Activated CD8-positive, alpha-beta memory T cell treated with anti-CD3 and anti-CD28 coated beads, Interleukin-2, amount 50 U/mL, for 1 hour (primary cell): Measurements from ENCODE around the gene RCN1.
"Not testable (repeated sequence)": the region's sequence is repeated elsewhere in the genome, so short reads cannot be mapped to it uniquely, and the experiment has no call there.

Experiments
- DNase-seq: peaks from one replicate; pipeline ENCODE4 v3.0.0-alpha.2; 2020; ENCODE audit errors: extremely low read depth

Gene RCN1

GRCh38 chr11:32090545-32091370, at the start of gene RCN1:
Gene RCN1, plus strand, starts transcription at chr11:32091074. Its CDS starts 123 bp downstream, at chr11:32091197.
- DNase-seq: no peak

- DNase-seq: no peak
Measured at GRCh38 chr11:32043737-32044136, 47.1 kb upstream of the RCN1 start.

DNA sequence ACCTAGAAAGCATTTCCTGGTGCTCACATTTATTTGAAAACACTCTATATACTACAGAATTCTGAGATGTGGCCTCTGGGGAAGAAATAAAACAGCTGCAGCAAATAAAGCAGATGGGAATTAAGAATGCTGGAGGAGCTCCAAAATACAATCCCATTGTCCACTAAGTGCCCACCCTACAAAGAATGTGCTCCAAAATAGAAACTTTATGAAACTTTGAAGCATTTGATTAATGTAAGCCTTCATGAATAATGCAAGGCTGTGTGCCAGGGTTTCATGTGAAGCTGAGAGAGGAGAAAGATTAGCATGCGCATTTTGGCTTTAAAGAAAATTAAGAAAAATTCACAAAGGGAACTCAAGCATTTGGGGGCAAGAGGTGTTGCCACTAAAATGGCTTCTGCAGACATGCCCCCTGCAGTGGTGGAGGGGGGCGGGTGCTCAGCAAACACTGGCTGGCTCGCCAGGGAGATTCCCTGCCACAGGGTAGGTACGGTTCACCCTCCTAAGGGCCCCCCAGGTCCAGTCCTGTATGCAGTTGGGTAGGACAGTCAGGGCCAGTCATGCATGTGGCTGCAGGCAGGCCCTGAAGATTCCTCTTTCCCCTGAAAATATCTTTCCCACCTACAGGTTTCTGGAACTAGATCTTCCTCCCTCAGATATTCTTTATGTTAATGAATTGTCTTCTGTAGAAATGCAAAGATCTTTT, 46.6 kb upstream of the RCN1 start:
- no peak for DNase-seq

- DNase-seq: no peak
Measured at GRCh38 chr11:32045456-32045855, 45.4 kb upstream of the RCN1 start.

GRCh38 chr11:32050264-32050663, 40.6 kb upstream of the RCN1 start:
- DNase-seq: no peak

- DNase-seq: peak; percentile 1
Measured at GRCh38 chr11:32052215-32052614, 38.7 kb upstream of the RCN1 start.

DNA sequence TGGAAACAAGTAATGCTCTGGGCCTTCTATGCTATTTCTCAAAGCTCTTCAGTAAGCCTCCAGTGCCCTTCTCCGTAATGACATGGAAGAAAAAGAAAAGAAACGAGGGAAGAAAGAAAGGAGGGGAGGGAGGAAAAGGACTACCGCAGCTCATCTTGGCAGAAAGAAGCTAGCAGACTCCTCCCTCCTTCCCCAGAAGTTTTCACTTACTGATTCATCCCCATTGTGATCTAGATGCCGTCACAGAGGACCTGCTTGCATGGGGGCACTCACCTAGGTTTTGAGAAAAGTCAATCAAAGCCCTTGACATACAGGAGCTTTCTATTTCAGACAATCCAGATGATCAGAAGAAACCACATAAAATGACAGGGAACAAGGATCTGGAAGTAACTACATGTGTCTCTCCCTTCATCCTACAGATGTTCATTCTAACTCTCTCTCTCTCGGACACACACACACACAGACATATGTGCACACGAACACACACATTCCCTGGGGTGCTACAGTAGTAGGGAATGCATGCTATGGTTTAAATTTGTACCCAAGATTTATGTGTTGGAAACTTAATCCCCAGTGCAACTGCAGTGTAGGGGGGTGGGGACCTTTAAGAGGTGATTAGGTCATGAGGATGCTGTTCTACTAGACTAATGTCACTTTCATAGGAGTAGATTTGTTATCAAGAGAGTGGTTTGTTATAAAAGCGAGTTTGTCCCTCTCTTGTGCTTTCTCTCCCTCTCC, 37.6 kb upstream of the RCN1 start:
- no peak for DNase-seq

GRCh38 chr11:32055861-32056260, 35.0 kb upstream of the RCN1 start:
- DNase-seq: no peak

DNA sequence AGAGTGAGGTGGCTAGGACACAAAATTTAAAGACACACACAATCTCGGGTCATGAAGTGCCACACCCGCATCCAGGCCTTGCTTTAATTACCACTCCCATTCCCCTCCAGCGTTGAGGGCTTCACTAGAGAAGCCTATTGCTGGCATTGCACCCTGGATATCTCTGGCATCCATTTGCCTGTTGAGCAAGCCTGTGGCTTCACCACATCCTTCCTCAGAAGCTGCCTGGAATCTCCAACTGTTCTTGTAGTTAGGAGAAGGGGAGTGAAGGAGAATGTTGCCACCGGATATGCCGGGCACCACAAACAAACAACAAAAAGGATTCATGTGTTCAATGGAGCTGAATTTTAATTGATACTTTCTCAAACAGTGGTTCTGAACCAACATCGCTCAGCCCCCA, 34.4 kb upstream of the RCN1 start:
- no peak for DNase-seq

- DNase-seq: no peak
Measured at GRCh38 chr11:32059686-32060462, 31.0 kb upstream of the RCN1 start.

DNA sequence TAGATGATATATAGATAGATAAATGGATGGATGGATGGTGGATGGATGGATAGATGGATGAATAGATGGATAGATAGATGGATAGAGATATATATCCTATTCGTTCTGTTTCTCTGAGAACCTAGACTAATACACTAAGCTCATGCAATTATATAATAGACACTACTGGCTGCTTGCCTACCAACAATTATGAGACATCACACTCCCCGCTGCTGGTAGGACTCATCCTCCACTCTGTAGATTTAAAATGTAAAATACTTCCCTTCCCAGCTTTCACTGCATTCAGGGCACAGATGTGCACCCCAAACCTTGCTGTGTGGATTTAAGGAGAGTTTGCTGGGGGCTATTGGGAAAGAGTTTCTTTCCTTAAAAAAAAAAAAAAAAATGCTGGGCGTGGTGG, 28.3 kb upstream of the RCN1 start:
- DNase-seq: no peak

- not testable (repeated sequence) for DNase-seq
Measured at GRCh38 chr11:32063031-32063430, 27.8 kb upstream of the RCN1 start.

GRCh38 chr11:32065865-32066629, 24.8 kb upstream of the RCN1 start:
- no peak for DNase-seq

DNA sequence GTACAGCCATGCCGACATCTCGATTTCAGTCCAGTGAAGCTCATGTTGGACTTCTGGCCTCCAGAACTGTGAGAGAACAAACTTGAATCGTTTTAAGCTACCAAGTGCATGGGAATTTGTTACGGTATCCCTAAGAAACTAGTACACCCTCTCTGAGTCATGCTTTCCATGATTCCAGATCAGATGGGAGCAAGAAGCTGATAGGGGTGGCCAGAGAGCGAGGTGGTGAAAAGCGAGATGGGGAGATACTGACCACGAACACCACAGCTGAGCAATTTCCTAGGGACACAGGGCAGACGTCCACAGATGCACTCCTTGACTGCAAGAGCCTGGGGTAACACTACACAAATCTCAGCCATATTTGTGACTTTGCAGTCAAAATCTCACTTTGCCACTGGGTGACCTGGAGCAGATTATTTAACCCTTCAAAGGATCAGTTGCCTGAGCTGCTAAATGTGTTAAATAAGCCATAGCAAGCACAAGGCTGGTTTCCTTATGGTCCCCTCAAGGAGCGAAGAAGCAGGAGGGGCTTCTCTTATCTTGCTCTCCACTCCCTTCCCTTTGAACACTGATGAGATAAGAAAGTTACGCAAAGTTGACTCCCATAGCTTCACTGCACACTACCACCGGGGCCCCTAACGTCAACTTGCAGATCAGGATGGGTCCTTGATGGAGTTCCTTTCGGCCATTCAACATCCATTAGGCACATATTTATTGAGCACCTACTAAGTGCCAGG, 22.6 kb upstream of the RCN1 start:
- DNase-seq: no peak

- DNase-seq: no peak
Measured at GRCh38 chr11:32069361-32070058, 21.4 kb upstream of the RCN1 start.

- no peak for DNase-seq
Measured at GRCh38 chr11:32070692-32071091, 20.2 kb upstream of the RCN1 start.

DNA sequence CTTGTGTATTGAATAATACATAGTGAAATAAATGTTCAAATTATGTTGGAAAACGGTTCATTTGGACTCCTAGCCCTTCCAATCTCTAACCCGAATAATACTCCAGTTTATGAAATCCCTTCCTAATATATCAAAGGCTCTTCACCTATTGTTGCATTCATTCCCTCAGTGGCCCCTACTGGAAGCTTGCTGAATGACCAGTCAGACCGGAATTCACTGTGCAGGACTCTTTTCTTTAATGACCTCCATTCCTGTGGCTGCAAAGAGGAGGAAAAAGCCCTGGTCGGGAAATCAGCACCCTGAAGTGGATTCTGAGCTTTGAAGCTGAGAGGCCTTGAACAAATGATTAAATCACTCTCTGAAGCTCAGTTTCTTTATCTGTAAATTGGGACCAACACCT, 19.1 kb upstream of the RCN1 start:
- no peak for DNase-seq

DNA sequence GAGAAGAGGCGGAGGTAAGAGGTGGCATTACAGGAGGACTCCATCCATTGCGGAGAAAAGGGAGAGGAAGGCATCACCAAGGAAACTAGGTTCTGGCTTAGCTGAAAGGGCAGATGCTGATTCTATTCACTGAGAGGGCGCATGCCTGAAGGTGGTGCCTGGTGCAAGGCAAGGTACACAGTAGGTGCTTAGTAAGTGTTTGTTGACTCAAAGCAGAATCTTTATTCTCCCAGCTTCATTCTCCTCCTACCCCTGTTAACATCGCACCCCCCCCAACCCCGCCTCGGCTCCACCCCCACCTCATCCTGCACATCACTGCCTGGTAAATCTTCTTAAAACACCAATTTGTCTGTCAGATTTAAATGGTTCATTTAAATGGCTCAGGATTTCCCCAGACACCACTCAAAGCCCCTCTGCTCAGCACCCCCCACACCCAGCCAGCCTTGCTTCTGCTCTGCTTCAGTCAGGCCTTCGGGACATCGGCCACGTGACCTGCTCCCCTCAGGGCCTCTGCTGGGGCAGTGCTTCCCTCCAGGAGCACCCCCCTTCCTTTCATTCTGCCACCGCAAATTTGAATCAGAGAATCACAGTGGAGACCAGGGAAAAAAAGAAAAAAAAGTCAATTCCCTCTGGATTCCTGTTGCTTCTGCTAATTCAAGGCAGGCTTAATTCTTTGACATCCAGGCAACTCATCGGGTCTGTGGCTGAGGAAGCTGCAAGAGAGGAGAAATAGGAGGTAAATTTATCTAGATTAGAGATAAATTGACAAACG, 17.8 kb upstream of the RCN1 start:
- DNase-seq: no peak

DNA sequence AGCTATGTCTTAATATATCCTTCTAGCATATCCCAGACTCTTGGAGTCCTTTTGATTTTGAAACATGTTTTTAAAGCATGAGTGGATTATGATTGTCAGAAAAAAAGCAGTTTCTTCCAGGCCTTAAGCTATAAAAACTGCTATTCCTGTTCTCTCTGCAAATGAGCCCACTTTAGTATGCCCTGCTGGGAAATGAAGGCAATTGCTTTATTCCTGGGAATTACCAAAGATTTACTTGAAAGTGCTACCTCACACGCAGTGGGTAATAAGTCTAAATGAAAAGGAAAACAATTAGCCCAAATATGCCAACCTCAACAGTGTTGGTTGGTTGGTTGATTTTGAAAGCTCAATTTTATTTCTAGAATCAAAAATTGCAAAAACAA, 17.2 kb upstream of the RCN1 start:
- DNase-seq: no peak
